Right lobe of liver (tissue), 4 donors: ENCODE data around the gene NAALADL2.

ENCODE experiments used
- CTCF ChIP-seq, 4 donors: fragments of 200-600 bp in 3 of 4; fragments of 450-650 bp in 1 of 4; IDR thresholded peaks; one replicate each; pipeline versions ENCODE4 v1.5.1 to v1.8.0; 2016 to 2022; ENCODE audit warnings: antibody characterized with exemption in 4 of 4, mild to moderate bottlenecking in 2 of 4
- POLR2A ChIP-seq: fragments of 450-650 bp; IDR thresholded peaks from one replicate; pipeline ENCODE4 v1.6.1; 2017; ENCODE audit warnings: antibody characterized with exemption, mild to moderate bottlenecking
- donor health status: DM: no; HTN: no; CAD: no.
- donor health status: DM: no; HTN: no; CAD: no.
- donor health status: DM: no; HTN: yes; CAD: no.

- TF ChIP-seq CTCF (IDR thresholded peaks at IDR 0.05) (no peak), POLR2A (no peak)
These were observed 478.5 kb downstream of the NAALADL2 start for GRCh38 chr3:175337631-175338030.
